A673 (cell line): Measurements from ENCODE around the gene ZBTB39. TPM values are rescaled to one million over a fixed set of nuclear protein-coding genes. Genes with fewer than 3 reads are reported as not detected.

Experiments
- BruUV-seq: library from RNA; stranded (reverse); fragments of 400-500 nt; replicated peaks from 2 replicates; lab custom pipeline; 2021; lab: Mats Ljungman, UMichigan
- CTCF ChIA-PET: fragments of 300-600 bp; sonication (Branson Sonifier 250); formaldehyde crosslinking; loops from one replicate; lab custom pipeline; 2022; ENCODE audit warnings: antibody characterized with exemption; lab: Charles Lee
- POLR2A ChIA-PET: fragments of 300-600 bp; sonication (Branson Sonifier 250); formaldehyde crosslinking; loops from one replicate; lab custom pipeline; 2022; ENCODE audit warnings: antibody characterized with exemption; ENCODE audit not compliant: low non-redundant PET; lab: Charles Lee
- DNase-seq: peaks from one replicate; pipeline ENCODE4 v3.0.0-alpha.2; 2015; ENCODE audit warnings: low spot score
- H3K27ac ChIP-seq: fragments of 200-600 bp; sonication (generic); 2 replicates; pipeline ENCODE4 v1.5.1; 2016; ENCODE audit warnings: mixed run types, low read depth, mild to moderate bottlenecking, mixed read lengths, antibody characterized with exemption, low read length; ENCODE audit not compliant: poor library complexity, severe bottlenecking
- H3K27me3 ChIP-seq: fragments of 200-600 bp; sonication (generic); replicated peaks from 2 replicates; pipeline ENCODE4 v1.6.1; 2017; ENCODE audit warnings: mixed run types, low read depth, mild to moderate bottlenecking, mixed read lengths, antibody characterized with exemption, low read length; ENCODE audit not compliant: insufficient read depth, poor library complexity
- H3K36me3 ChIP-seq: fragments of 200-600 bp; sonication (generic); 2 replicates; pipeline ENCODE4 v1.6.1; 2016; ENCODE audit warnings: mixed run types, mild to moderate bottlenecking, mixed read lengths, antibody characterized with exemption, low read length; ENCODE audit not compliant: insufficient read depth, poor library complexity, severe bottlenecking
- H3K4me1 ChIP-seq: fragments of 200-600 bp; sonication (generic); 2 replicates; pipeline ENCODE4 v1.6.1; 2017; ENCODE audit warnings: mixed run types, mild to moderate bottlenecking, mixed read lengths, antibody characterized with exemption, low read length; ENCODE audit not compliant: insufficient read depth, poor library complexity, severe bottlenecking
- H3K4me3 ChIP-seq: fragments of 200-600 bp; sonication (generic); 2 replicates; pipeline ENCODE4 v1.5.1; 2016; ENCODE audit warnings: low read depth, mixed run types, mild to moderate bottlenecking, mixed read lengths, low read length; ENCODE audit not compliant: poor library complexity, severe bottlenecking
- H3K9me3 ChIP-seq: fragments of 200-600 bp; sonication (generic); 2 replicates; pipeline ENCODE4 v1.6.1; 2016; ENCODE audit warnings: mixed run types, low read depth, mild to moderate bottlenecking, mixed read lengths, antibody characterized with exemption, low read length; ENCODE audit not compliant: poor library complexity, severe bottlenecking
- EZH2 ChIP-seq: fragments of 200-600 bp; sonication (generic); IDR thresholded peaks from 2 replicates; pipeline ENCODE4 v1.6.1; 2017; ENCODE audit warnings: borderline replicate concordance, low read depth, mild to moderate bottlenecking, mixed read lengths, antibody characterized with exemption, low read length; ENCODE audit not compliant: poor library complexity, severe bottlenecking
- intact Hi-C: fragments of 100-400 bp; cut with micrococcal nuclease; formaldehyde crosslinking; loops from one replicate; pipeline ENCODE4 v1.10.0; 2022; ENCODE audit not compliant: unreplicated experiment
- total RNA-seq: library from RNA; stranded (reverse); gene quantifications from 2 replicates; pipeline ENCODE4 v1.2.3, GENCODE V29; 2021
- TF ChIP-seq, protein P1 (sequence below): fragments of 300-800, 200-600 bp; sonication (generic); conservative IDR thresholded peaks from 2 replicates; pipeline ENCODE4 v1.5.1; 2017; ENCODE audit warnings: low read depth, mild to moderate bottlenecking, antibody characterized with exemption, low read length, moderate library complexity, mixed read lengths

ZBTB39 gene
- total RNA-seq, 1 experiment from 2014 or later, result 18.2 TPM

DNA sequence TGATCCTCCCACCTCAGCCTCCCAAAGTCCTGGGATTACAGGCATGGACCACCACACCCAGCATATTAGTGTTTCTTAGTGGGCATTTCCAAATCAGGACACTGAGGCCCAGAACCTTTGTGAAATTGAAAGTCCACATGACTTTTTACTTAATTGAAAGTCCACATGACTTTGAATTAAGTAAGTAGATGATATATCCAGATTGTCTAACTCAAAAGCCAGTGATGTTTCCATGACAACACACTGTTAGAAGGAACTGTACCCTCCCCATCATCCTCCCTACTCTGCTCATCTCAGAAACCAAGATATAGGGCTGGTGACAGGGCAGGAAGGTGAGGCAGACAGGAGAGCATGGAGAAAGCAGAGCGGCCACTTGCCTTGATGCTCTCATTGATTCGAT lies 36.3 kb upstream of the ZBTB39 start:
- TF ChIP-seq, protein P1, sequence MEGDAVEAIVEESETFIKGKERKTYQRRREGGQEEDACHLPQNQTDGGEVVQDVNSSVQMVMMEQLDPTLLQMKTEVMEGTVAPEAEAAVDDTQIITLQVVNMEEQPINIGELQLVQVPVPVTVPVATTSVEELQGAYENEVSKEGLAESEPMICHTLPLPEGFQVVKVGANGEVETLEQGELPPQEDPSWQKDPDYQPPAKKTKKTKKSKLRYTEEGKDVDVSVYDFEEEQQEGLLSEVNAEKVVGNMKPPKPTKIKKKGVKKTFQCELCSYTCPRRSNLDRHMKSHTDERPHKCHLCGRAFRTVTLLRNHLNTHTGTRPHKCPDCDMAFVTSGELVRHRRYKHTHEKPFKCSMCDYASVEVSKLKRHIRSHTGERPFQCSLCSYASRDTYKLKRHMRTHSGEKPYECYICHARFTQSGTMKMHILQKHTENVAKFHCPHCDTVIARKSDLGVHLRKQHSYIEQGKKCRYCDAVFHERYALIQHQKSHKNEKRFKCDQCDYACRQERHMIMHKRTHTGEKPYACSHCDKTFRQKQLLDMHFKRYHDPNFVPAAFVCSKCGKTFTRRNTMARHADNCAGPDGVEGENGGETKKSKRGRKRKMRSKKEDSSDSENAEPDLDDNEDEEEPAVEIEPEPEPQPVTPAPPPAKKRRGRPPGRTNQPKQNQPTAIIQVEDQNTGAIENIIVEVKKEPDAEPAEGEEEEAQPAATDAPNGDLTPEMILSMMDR, result no peak
- TF ChIP-seq EZH2, result no peak
- Histone ChIP-seq H3K36me3 (no peaks in the 10 kb centered on the region), H3K27me3 (no peaks in the 10 kb centered on the region), H3K4me3 (no peak overlapping the region), H3K9me3 (no peaks in the 10 kb centered on the region), H3K4me1 (no peaks in the 10 kb centered on the region), H3K27ac (no peak overlapping the region)
- POLR2A ChIA-PET, result no interaction called here
- CTCF ChIA-PET, result no interaction called here
- DNase-seq, result no peak
- BruUV-seq, result no TSS peak
- intact Hi-C loops, result no loop called here

DNA sequence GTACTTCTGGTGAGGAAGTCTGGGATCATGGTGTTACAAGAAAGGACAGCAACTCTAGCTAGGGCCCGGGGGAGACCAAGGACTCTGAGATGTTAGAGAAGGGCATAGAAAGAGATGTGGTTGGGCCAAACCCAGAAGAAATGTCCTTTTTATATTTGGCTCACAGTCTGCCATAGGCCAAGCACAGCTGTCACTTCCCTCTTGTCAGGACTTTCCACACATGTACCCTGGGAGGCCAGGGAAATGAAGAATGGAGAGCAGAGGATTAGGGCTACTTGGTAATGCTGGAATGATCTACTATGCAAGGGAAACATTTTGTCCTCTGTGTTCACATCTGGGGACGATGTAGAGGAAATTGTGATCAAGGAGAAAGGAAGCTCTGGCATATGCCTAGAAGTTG lies 34.4 kb upstream of the ZBTB39 start:
- no peaks in the 10 kb centered on the region for H3K4me1 ChIP-seq
- H3K36me3 ChIP-seq, result no peaks in the 10 kb centered on the region
- H3K27ac ChIP-seq, result no peak overlapping the region
- no peak overlapping the region for H3K4me3 ChIP-seq
- DNase-seq, result no peak
- intact Hi-C loops, result no loop called here
- ChIA-PET CTCF (interaction anchor here (1.0 kb wide), 1 partner anchor 34 kb away, joined by 4 read pairs; no protein-coding TSS in a partner anchor), POLR2A (no interaction called here)
- no peaks in the 10 kb centered on the region for H3K9me3 ChIP-seq
- H3K27me3 ChIP-seq, result no peaks in the 10 kb centered on the region
- no TSS peak for BruUV-seq
- no peak for TF ChIP-seq EZH2
- TF ChIP-seq, protein P1, result no peak

- Histone ChIP-seq H3K9me3 (no peaks in the 10 kb centered on the region), H3K27me3 (no peaks in the 10 kb centered on the region), H3K4me3 (no peak overlapping the region), H3K27ac (no peak overlapping the region), H3K4me1 (no peaks in the 10 kb centered on the region), H3K36me3 (no peaks in the 10 kb centered on the region)
- intact Hi-C loops, result no loop called here
- BruUV-seq, result no TSS peak
- CTCF ChIA-PET, result interaction anchor here (1.0 kb wide), 1 partner anchor 33 kb away, joined by 4 read pairs; no protein-coding TSS in a partner anchor
- POLR2A ChIA-PET, result no interaction called here
- TF ChIP-seq, protein P1, result no peak
- TF ChIP-seq EZH2, result no peak
- no peak for DNase-seq
Measured at GRCh38 chr12:57040211-57040610, 33.9 kb upstream of the ZBTB39 start.
